Right lobe of liver (tissue), 4 donors: ENCODE data around the gene SMCR8.

Experiments
- CTCF ChIP-seq, 4 donors: fragments of 200-600 bp in 3 of 4; fragments of 450-650 bp in 1 of 4; IDR thresholded peaks; one replicate each; pipeline versions ENCODE4 v1.5.1 to v1.8.0; 2016 to 2022; ENCODE audit warnings: antibody characterized with exemption in 4 of 4, mild to moderate bottlenecking in 2 of 4
- POLR2A ChIP-seq: fragments of 450-650 bp; IDR thresholded peaks from one replicate; pipeline ENCODE4 v1.6.1; 2017; ENCODE audit warnings: antibody characterized with exemption, mild to moderate bottlenecking
- donor health status: DM: no; HTN: no; CAD: no.
- donor health status: DM: no; HTN: no; CAD: no.
- donor health status: DM: no; HTN: yes; CAD: no.

- TF ChIP-seq CTCF (IDR thresholded peaks at IDR 0.05) (no peak), POLR2A (no peak)
Measured at GRCh38 chr17:18267366-18267765, 47.7 kb upstream of the SMCR8 start.
